B cell (primary cell): ENCODE data around the gene UAP1L1. TPM values are rescaled to one million over a fixed set of nuclear protein-coding genes. Genes with fewer than 3 reads are reported as not detected.

ENCODE experiments used
- ATAC-seq: fragments of 200-7000 bp; cut with Tn5 transposase; one replicate; pipeline ENCODE4 v1.10.0; 2021; ENCODE audit warnings: low read depth, mild to moderate bottlenecking, moderate number of reproducible peaks, moderate library complexity
- CTCF ChIA-PET: fragments of 350-600 bp; sonication (Branson Sonifier 250); formaldehyde crosslinking; loops from one replicate; lab custom pipeline; 2021; ENCODE audit warnings: antibody characterized with exemption, inconsistent platforms; lab: Charles Lee
- POLR2A ChIA-PET: fragments of 350-600 bp; sonication (Branson Sonifier 250); formaldehyde crosslinking; loops from one replicate; lab custom pipeline; 2021; ENCODE audit warnings: antibody characterized with exemption; lab: Charles Lee
- DNase-seq: peaks from one replicate; pipeline ENCODE4 v3.0.0; 2013
- H2AFZ ChIP-seq: 2 replicates; pipeline ENCODE4 v1.6.1; 2012; ENCODE audit warnings: mild to moderate bottlenecking, low read depth, low read length; ENCODE audit not compliant: insufficient read depth, poor library complexity, severe bottlenecking
- H3K27ac ChIP-seq, 2 donors: 1 replicate in 1 of 2; 2 replicates in 1 of 2; pipeline ENCODE4 v1.5.1; 2012 to 2013; ENCODE audit warnings: low read length in 2 of 2, mild to moderate bottlenecking in 2 of 2, moderate library complexity in 1 of 2
- H3K27me3 ChIP-seq, 4 experiments: fragments of 200-600 bp in 1 of 4; sonication (generic) in 1 of 4; replicated peaks in 1 of 4; 1 replicate in 2 of 4; 2 replicates in 2 of 4; pipeline versions ENCODE4 v1.6.1 to v1.7.0; 2013 to 2016; ENCODE audit warnings: low read length in 3 of 4, mild to moderate bottlenecking in 2 of 4, mixed read lengths in 1 of 4, moderate library complexity in 1 of 4; ENCODE audit not compliant: insufficient read depth in 4 of 4, control insufficient read depth in 3 of 4; ENCODE audit errors: control extremely low read depth in 1 of 4
- H3K36me3 ChIP-seq, 2 experiments: replicated peaks in 1 of 2; 1 replicate in 1 of 2; 2 replicates in 1 of 2; pipeline versions ENCODE4 v1.6.1 to v1.7.1; 2013; ENCODE audit warnings: low read length in 1 of 2; ENCODE audit not compliant: insufficient read depth in 2 of 2, control insufficient read depth in 1 of 2; ENCODE audit errors: control extremely low read depth in 1 of 2, extremely low read depth in 1 of 2
- H3K4me1 ChIP-seq, 2 donors: fragments of 200-600 bp in 1 of 2; sonication (generic) in 1 of 2; 1 replicate in 1 of 2; 2 replicates in 1 of 2; pipeline versions ENCODE4 v1.5.1 to v1.6.1; 2013 to 2017; ENCODE audit warnings: low read length in 2 of 2; ENCODE audit not compliant: control insufficient read depth in 2 of 2, insufficient read depth in 2 of 2
- H3K4me2 ChIP-seq: replicated peaks from 2 replicates; pipeline ENCODE3; 2012; ENCODE audit warnings: mild to moderate bottlenecking, low read depth, low read length; ENCODE audit not compliant: poor library complexity, severe bottlenecking
- H3K4me3 ChIP-seq, 5 experiments: fragments of 200-600 bp in 1 of 5; sonication (generic) in 1 of 5; 1 replicate in 3 of 5; 2 replicates in 2 of 5; pipeline versions ENCODE4 v1.5.1 to v1.7.0; 2011 to 2016; ENCODE audit warnings: low read length in 4 of 5, mild to moderate bottlenecking in 4 of 5, low read depth in 2 of 5, control low read depth in 1 of 5, moderate library complexity in 1 of 5; ENCODE audit not compliant: insufficient read depth in 1 of 5; ENCODE audit errors: control extremely low read depth in 1 of 5, extremely low read depth in 1 of 5
- H3K79me2 ChIP-seq: fragments of 200-600 bp; sonication (generic); one replicate; pipeline ENCODE4 v1.6.0; 2016; ENCODE audit warnings: low read length; ENCODE audit not compliant: control insufficient read depth, insufficient read depth
- H3K9ac ChIP-seq: fragments of 200-600 bp; sonication (generic); 2 replicates; pipeline ENCODE4 v1.6.1; 2017; ENCODE audit warnings: mild to moderate bottlenecking, low read length, moderate library complexity
- H3K9me3 ChIP-seq, 3 donors: one replicate each; pipeline versions ENCODE4 v1.6.1 to v1.7.1; 2013; ENCODE audit warnings: low read length in 2 of 3; ENCODE audit not compliant: control insufficient read depth in 2 of 3, insufficient read depth in 1 of 3; ENCODE audit errors: control extremely low read depth in 1 of 3
- H4K20me1 ChIP-seq: 2 replicates; pipeline ENCODE4 v1.6.0; 2012; ENCODE audit warnings: mild to moderate bottlenecking, low read length; ENCODE audit not compliant: insufficient read depth, control insufficient read depth, poor library complexity, severe bottlenecking
- H3K27ac Mint-ChIP-seq: one replicate; pipeline ENCODE4 v1.8.0; 2021; ENCODE audit warnings: mixed read lengths
- H3K27me3 Mint-ChIP-seq: one replicate; pipeline ENCODE4 v1.8.0; 2021; ENCODE audit warnings: mixed read lengths
- H3K4me1 Mint-ChIP-seq: one replicate; pipeline ENCODE4 v1.8.0; 2021; ENCODE audit warnings: mixed read lengths
- H3K4me3 Mint-ChIP-seq: one replicate; pipeline ENCODE4 v1.8.0; 2021; ENCODE audit warnings: mixed read lengths
- H3K9me3 Mint-ChIP-seq: one replicate; pipeline ENCODE4 v1.8.0; 2022; ENCODE audit warnings: mixed read lengths; ENCODE audit not compliant: insufficient read depth
- EZH2 ChIP-seq: IDR thresholded peaks from 2 replicates; pipeline ENCODE4 v1.6.1; 2012; ENCODE audit warnings: borderline replicate concordance, low read depth, mild to moderate bottlenecking, moderate library complexity, low read length; ENCODE audit not compliant: insufficient read depth, poor library complexity, severe bottlenecking
- WGBS: methylation state at CpG from one replicate; pipeline ENCODE4 v1.1.5; 2013; ENCODE audit warnings: missing lambda C conversion rate; ENCODE audit not compliant: insufficient coverage; 5-methylcytosine and 5-hydroxymethylcytosine counted together
- intact Hi-C: fragments of 100-400 bp; cut with micrococcal nuclease; formaldehyde crosslinking; loops from one replicate; pipeline ENCODE4 v1.10.0; 2022
- polyA plus RNA-seq: library from polyadenylated mRNA; depleted of rRNA; stranded (reverse); fragments of >200 nt; gene quantifications from 2 replicates; pipeline ENCODE4 v1.2.3, GENCODE V29; 2012
- total RNA-seq, 2 donors: library from RNA; stranded (reverse); fragments of 120-200 nt in 1 of 2; gene quantifications; 1 replicate in 1 of 2; 2 replicates in 1 of 2; pipeline versions ENCODE4 v1.2.3 to v1.2.4, GENCODE V29; 2013 to 2022
- TF ChIP-seq, protein P1 (sequence below): fragments of 200-600 bp; IDR thresholded peaks from one replicate; pipeline ENCODE4 v1.8.0; 2022; ENCODE audit warnings: antibody characterized with exemption, mild to moderate bottlenecking

UAP1L1 gene
- total and polyA plus RNA-seq, 2 donors (not counting 1 experiment from before 2014, with no cell fraction given), result 29.1 to 47.6 TPM

DNA sequence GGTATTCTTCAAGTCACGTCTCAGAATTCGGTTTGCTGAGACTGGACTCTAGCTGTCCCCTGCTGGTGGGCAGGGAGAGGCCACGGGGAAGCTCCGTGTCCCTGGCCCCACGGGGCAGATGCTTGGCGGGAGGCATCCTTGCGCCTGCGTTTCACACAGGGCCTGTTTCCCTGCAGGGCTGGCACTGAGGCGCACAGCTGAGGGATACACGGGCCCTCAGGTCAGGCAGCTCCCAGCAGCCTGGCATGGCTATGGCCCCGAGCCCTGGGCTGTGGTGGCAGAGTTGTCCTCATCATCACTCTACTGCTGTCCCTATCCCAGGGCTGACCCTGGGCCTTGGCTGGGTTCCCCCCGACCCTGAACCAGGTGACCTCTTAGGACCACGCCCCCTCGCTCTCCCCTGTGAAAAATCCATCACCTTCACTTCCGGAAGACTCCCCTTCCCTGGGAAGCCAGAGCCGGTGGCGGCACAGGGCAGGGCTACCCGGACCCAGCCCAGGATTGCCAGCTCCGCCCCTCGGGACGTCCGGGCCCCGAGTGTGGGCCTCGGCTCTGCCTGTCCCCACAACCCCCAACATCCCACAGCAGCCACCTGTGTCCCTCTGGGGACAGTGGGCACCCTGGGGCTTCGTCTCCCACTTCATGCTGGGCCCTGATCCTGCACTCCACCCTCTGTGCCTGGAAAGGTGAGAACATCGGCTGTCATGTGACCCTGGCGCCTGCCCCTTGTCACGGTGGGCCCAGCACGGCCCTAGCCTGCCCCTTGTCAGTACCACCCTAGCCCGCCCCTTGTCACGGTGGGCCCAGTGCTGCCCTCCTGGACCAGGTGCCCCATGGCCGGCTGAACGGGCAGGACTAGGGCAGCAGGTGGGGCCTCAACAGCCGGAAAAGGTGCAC, 32.2 kb downstream of the UAP1L1 start:
- POLR2A ChIA-PET, result no interaction called here
- Histone ChIP-seq H4K20me1 (peaks cover 17% of the 10 kb centered on the region), H3K4me2 (no peak overlapping the region), H3K79me2 (peaks cover 17% of the 10 kb centered on the region), H3K9ac (no peak overlapping the region), H3K27me3 (no peaks in the 10 kb centered on the region), H3K4me1 (peaks cover 3 to 10% of the 10 kb centered on the region in 2 donors), H3K27ac (no peak overlapping the region), H3K4me3 (no peak overlapping the region), H2AFZ (no peak overlapping the region), H3K9me3 (no peaks in the 10 kb centered on the region), H3K36me3 (peaks cover 0 to 75% of the 10 kb centered on the region in 2 experiments)
- no peaks in the 10 kb centered on the region for H3K27me3 Mint-ChIP-seq
- CTCF ChIA-PET, result no interaction called here
- WGBS, result 88% methylated on average over 33 of the region's 34 CpGs
- H3K27ac Mint-ChIP-seq, result no peak overlapping the region
- H3K9me3 Mint-ChIP-seq, result no peaks in the 10 kb centered on the region
- DNase-seq (no peak), ATAC-seq (no peak)
- intact Hi-C loops, result no loop called here
- TF ChIP-seq, protein P1, sequence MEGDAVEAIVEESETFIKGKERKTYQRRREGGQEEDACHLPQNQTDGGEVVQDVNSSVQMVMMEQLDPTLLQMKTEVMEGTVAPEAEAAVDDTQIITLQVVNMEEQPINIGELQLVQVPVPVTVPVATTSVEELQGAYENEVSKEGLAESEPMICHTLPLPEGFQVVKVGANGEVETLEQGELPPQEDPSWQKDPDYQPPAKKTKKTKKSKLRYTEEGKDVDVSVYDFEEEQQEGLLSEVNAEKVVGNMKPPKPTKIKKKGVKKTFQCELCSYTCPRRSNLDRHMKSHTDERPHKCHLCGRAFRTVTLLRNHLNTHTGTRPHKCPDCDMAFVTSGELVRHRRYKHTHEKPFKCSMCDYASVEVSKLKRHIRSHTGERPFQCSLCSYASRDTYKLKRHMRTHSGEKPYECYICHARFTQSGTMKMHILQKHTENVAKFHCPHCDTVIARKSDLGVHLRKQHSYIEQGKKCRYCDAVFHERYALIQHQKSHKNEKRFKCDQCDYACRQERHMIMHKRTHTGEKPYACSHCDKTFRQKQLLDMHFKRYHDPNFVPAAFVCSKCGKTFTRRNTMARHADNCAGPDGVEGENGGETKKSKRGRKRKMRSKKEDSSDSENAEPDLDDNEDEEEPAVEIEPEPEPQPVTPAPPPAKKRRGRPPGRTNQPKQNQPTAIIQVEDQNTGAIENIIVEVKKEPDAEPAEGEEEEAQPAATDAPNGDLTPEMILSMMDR, result no peak
- TF ChIP-seq EZH2, result no peak
- no peak overlapping the region for H3K4me3 Mint-ChIP-seq
- H3K4me1 Mint-ChIP-seq, result peaks cover 10% of the 10 kb centered on the region
